Panc1 (cell line): ENCODE results near the gene PCP4L1. TPM values are rescaled to one million over a fixed set of nuclear protein-coding genes. Genes with fewer than 3 reads are reported as not detected.
A peak's percentile ranks its signal among the peaks of the same experiment; 100 is the strongest.

Experiments
- ATAC-seq: fragments of 200-7000 bp; cut with Tn5 transposase; 2 replicates; pipeline ENCODE4 v1.9.1; 2020; ENCODE audit warnings: mild to moderate bottlenecking, moderate library complexity
- BruUV-seq: library from RNA; stranded (reverse); fragments of 400-500 nt; replicated peaks from 2 replicates; lab custom pipeline; 2021; lab: Mats Ljungman, UMichigan
- CTCF ChIA-PET: fragments of 300-600 bp; sonication (Branson Sonifier 250); formaldehyde crosslinking; loops from one replicate; lab custom pipeline; 2022; ENCODE audit warnings: antibody characterized with exemption; lab: Charles Lee
- POLR2A ChIA-PET: fragments of 300-600 bp; sonication (Branson Sonifier 250); formaldehyde crosslinking; loops from one replicate; lab custom pipeline; 2022; ENCODE audit warnings: antibody characterized with exemption; lab: Charles Lee
- DNase-seq: peaks from one replicate; pipeline ENCODE4 v3.0.0-alpha.2; 2010; ENCODE audit warnings: low read depth, low spot score
- H3K27ac ChIP-seq: 2 replicates; pipeline ENCODE4 v1.5.1; 2011; ENCODE audit warnings: mild to moderate bottlenecking, low read length, inconsistent platforms
- H3K27me3 ChIP-seq: fragments of 200-500 bp; sonication (Bioruptor generic); 2 replicates; pipeline ENCODE4 v1.6.0; 2014; ENCODE audit warnings: low read length, inconsistent platforms; ENCODE audit not compliant: control insufficient read depth, insufficient read depth
- H3K36me3 ChIP-seq: fragments of 200-500 bp; sonication (Bioruptor generic); 2 replicates; pipeline ENCODE4 v1.5.1; 2014; ENCODE audit warnings: inconsistent platforms, mild to moderate bottlenecking, low read length, moderate library complexity; ENCODE audit not compliant: control insufficient read depth, insufficient read depth
- H3K4me1 ChIP-seq: 2 replicates; pipeline ENCODE4 v1.5.1; 2011; ENCODE audit warnings: inconsistent platforms, mild to moderate bottlenecking, low read length, moderate library complexity; ENCODE audit not compliant: control insufficient read depth, insufficient read depth
- H3K4me3 ChIP-seq, 2 experiments: 2 replicates each; pipeline ENCODE4 v1.5.1; 2011 to 2012; ENCODE audit warnings: low read depth in 2 of 2, low read length in 2 of 2, mild to moderate bottlenecking in 2 of 2, inconsistent platforms in 1 of 2, moderate library complexity in 1 of 2
- H3K9me3 ChIP-seq: fragments of 200-500 bp; sonication (Bioruptor generic); 2 replicates; pipeline ENCODE4 v1.5.1; 2014; ENCODE audit warnings: low read depth, mild to moderate bottlenecking, inconsistent platforms, low read length, moderate library complexity; ENCODE audit not compliant: control insufficient read depth, insufficient read depth
- CTCF ChIP-seq: fragments of 450-650 bp; IDR thresholded peaks from 2 replicates; pipeline ENCODE4 v1.5.1; 2017; ENCODE audit warnings: mild to moderate bottlenecking
- POLR2AphosphoS5 ChIP-seq: IDR thresholded peaks from 2 replicates; pipeline ENCODE4 v1.6.1; 2012; ENCODE audit warnings: mild to moderate bottlenecking, low read depth, low read length, moderate library complexity
- REST ChIP-seq, 2 experiments: IDR thresholded peaks; 2 replicates each; pipeline ENCODE4 v1.6.1; 2011 to 2012; ENCODE audit warnings: low read depth in 2 of 2, control low read depth in 1 of 2, low read length in 1 of 2, mild to moderate bottlenecking in 1 of 2, moderate library complexity in 1 of 2; ENCODE audit not compliant: insufficient read depth in 1 of 2
- SIN3A ChIP-seq: IDR thresholded peaks from 2 replicates; pipeline ENCODE4 v1.6.1; 2012; ENCODE audit warnings: low read depth, mild to moderate bottlenecking, low read length, moderate library complexity, borderline replicate concordance; ENCODE audit not compliant: insufficient read depth
- TCF7L2 ChIP-seq: IDR thresholded peaks from 2 replicates; pipeline ENCODE4 v1.6.1; 2011; ENCODE audit warnings: mild to moderate bottlenecking, low read depth, low read length, inconsistent platforms
- in situ Hi-C: cut with HindIII; loops from 2 replicates; pipeline ENCODE4 v1.10.0; 2016; ENCODE audit warnings: low sequenced_read_pairs, low pct_unique_long_range_greater_than_20kb
- intact Hi-C: fragments of 100-400 bp; cut with micrococcal nuclease; formaldehyde crosslinking; loops from one replicate; pipeline ENCODE4 v1.10.0; 2022; ENCODE audit not compliant: unreplicated experiment
- total RNA-seq: library from RNA; stranded (reverse); gene quantifications from one replicate; pipeline ENCODE4 v1.2.1, GENCODE V29; 2021; ENCODE audit not compliant: unreplicated experiment

Gene PCP4L1
- total RNA-seq, 1 experiment from 2014 or later: not detected

GRCh38 chr1:161260376-161261260, 2.1 kb downstream of the PCP4L1 start:
- BruUV-seq: no TSS peak
- Histone ChIP-seq H3K27ac (no peak overlapping the region), H3K9me3 (no peaks in the 10 kb centered on the region; the same call in 1 of the 2 replicates), H3K36me3 (no peaks in the 10 kb centered on the region), H3K4me3 (no peak overlapping the region), H3K27me3 (peaks cover 22% of the 10 kb centered on the region), H3K4me1 (no peaks in the 10 kb centered on the region; the same call in 1 of the 2 replicates)
- TF ChIP-seq POLR2AphosphoS5 (no peak), TCF7L2 (no peak), SIN3A (no peak), CTCF (no peak), REST (IDR thresholded peaks at IDR 0.05; ENCODE audit: insufficient read depth in 1 of 2, low read depth in 2 of 2, low read length in 1 of 2) (no peak)
- ATAC-seq (no peak), DNase-seq (no peak)
- ChIA-PET CTCF (no interaction called here), POLR2A (no interaction called here)
- in situ Hi-C loops (no loop called here), intact Hi-C loops (no loop called here)

GRCh38 chr1:161261261-161262235, 3.0 kb downstream of the PCP4L1 start:
- POLR2A ChIA-PET: interaction anchor here (0.7 kb wide), 1 partner anchor 111 kb away, joined by 3 read pairs; no protein-coding TSS in a partner anchor
- H3K4me3 ChIP-seq: no peak overlapping the region
- no peaks in the 10 kb centered on the region; the same call in 1 of the 2 replicates for H3K9me3 ChIP-seq
- H3K27ac ChIP-seq: no peak overlapping the region
- intact Hi-C loops (no loop called here), in situ Hi-C loops (no loop called here)
- TF ChIP-seq TCF7L2 (no peak), SIN3A (no peak), REST (IDR thresholded peaks at IDR 0.05; ENCODE audit: insufficient read depth in 1 of 2, low read depth in 2 of 2, low read length in 1 of 2) (peak in 1 of 2 experiments; percentile 47; a peak in 1 of 4 replicates), POLR2AphosphoS5 (no peak), CTCF (no peak)
- 0 out of 2 replicates have a peak, but pooled peaks have one; percentile 12 for ATAC-seq
- H3K36me3 ChIP-seq: no peaks in the 10 kb centered on the region
- peaks cover 22% of the 10 kb centered on the region for H3K27me3 ChIP-seq
- CTCF ChIA-PET: no interaction called here
- no peak for DNase-seq
- no peaks in the 10 kb centered on the region; the same call in 1 of the 2 replicates for H3K4me1 ChIP-seq
- BruUV-seq: no TSS peak
